ENCODE data around the gene JPH3.

The JPH3 gene

DNA sequence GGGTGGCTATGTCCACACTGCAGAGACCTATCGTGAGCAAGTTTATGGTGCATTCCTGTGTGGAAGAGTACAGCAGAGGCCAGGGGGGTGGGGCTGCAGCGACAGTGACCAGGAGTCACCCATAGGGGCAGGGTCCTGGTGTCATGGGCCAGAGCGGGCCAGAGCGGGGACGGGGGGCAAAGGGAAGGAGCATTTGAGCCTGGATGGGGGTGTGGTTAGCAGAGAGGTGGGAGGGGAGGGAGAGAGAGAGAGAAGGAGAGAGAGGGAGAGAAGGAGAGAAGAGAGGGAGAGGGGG, 17.8 kb downstream of the JPH3 start:
- no peak overlapping the region for H3K27ac ChIP-seq
- TF ChIP-seq, protein P1, sequence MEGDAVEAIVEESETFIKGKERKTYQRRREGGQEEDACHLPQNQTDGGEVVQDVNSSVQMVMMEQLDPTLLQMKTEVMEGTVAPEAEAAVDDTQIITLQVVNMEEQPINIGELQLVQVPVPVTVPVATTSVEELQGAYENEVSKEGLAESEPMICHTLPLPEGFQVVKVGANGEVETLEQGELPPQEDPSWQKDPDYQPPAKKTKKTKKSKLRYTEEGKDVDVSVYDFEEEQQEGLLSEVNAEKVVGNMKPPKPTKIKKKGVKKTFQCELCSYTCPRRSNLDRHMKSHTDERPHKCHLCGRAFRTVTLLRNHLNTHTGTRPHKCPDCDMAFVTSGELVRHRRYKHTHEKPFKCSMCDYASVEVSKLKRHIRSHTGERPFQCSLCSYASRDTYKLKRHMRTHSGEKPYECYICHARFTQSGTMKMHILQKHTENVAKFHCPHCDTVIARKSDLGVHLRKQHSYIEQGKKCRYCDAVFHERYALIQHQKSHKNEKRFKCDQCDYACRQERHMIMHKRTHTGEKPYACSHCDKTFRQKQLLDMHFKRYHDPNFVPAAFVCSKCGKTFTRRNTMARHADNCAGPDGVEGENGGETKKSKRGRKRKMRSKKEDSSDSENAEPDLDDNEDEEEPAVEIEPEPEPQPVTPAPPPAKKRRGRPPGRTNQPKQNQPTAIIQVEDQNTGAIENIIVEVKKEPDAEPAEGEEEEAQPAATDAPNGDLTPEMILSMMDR (conservative IDR thresholded peaks at IDR 0.05), result no peak
- TF ChIP-seq ZFX (IDR thresholded peaks at IDR 0.05), result no peak

DNA sequence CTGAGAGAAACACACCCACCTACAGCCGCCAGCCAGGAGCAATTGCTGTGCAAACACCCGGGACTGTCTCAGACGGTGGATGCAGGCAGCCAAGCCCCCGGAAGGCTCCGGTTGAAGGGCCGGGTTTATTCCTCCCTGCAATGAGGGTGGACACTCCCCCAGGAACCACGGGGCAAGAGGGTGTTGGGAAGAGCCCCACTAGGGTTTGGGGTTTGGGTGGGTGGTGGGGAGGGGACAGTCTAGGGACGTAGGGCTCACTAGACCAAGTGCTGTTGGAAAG, 19.2 kb downstream of the JPH3 start:
- no peak for TF ChIP-seq ZFX (IDR thresholded peaks at IDR 0.05)
- TF ChIP-seq, protein P1 (conservative IDR thresholded peaks at IDR 0.05), result no peak
- H3K27ac ChIP-seq, result no peak overlapping the region

DNA sequence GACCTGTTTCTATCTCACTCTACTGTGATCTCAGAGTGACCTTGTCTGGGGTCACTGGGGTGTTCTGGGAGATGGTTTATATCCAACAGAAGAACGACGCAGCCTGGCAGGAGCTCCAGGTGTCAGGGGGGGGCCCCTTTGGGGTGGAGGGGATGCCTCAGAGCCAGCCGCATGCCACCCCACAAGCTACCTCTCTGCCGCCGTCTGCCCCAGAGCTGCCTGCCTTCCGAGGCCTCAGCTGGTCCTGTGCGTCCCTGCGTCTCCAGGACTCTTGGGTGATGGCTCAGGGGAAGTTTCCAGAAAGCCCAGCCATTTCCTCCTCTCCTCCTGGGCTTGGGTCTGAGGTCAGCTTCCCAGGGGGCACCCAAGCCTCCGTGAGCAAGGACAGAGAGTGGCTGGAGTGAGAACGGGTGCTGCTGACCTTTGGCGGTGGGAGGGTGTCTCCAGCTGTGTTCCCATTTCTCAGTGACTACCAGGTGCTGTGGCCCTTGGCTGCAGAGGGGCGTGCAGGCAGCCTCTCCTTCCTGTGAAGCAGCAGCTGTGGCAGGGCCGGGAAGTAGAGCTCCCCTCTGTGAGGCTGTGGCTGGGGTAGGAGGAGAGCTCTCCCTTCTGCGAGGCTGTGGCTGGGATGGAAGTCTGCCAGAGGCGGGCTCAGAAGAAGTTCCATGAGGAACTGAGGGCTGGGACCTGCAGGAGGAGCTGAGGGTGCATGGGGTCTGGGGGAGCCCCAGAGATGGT, 19.8 kb downstream of the JPH3 start:
- TF ChIP-seq, protein P1 (conservative IDR thresholded peaks at IDR 0.05), result no peak
- TF ChIP-seq ZFX (IDR thresholded peaks at IDR 0.05), result no peak
- H3K27ac ChIP-seq, result no peak overlapping the region

DNA sequence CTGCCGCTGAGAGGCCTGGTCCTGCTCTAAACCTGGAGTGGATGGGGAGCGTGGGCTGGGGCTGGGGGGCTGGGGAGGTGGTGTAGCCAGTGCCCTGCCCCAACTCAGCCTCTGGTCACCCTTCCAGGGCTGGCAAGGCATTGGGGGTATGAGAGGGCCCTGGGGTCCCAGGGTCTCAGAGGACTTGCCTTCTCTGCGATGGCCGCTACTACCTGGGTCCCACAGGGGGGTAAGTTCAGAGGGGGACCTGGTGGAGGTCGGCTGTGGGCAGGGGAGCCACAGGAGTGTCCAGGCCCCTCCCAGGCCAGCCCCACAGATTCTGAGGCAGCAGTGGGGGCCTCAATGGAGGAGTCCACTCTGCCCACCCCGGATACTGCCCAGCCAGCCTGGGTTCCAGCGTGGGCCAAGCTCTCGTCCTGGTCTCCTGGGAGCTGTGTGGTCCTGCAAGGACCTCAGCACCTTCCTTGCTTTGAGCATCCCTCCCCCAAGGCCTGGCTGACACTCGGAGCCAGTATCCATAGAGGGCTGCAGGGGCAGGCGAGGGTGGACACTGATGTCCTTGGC, 20.5 kb downstream of the JPH3 start:
- no peak for TF ChIP-seq ZFX (IDR thresholded peaks at IDR 0.05)
- TF ChIP-seq, protein P1 (conservative IDR thresholded peaks at IDR 0.05), result no peak
- no peak overlapping the region for H3K27ac ChIP-seq

DNA sequence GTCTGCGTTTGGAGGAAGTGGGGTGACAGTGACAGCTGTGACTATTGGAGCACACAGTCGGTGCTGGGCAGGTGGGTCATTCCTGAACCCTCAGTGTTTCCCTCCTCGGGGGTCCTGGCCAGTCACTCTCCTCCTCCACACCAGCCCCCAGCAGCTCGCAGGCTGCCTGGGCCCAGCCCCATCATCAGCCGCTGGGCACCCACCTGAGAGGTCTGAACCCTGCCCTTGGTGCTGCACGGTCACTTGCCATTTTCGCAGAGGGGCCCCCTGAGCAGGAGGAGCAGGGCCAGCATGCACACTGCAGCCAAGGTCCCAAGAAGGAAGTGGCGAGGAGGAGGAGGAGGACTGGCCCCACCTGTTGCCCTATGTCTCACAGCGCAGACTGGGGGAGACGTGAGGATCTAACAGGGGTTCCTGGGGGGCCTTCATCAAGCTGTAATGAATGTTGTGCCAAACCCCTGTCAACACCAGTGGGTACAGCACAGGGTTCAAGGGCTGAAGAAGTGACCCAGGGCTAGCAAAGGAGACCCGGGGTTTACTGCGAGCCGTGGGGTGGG, 23.0 kb downstream of the JPH3 start:
- H3K27ac ChIP-seq, result no peak overlapping the region
- TF ChIP-seq, protein P1 (conservative IDR thresholded peaks at IDR 0.05), result no peak
- no peak for TF ChIP-seq ZFX (IDR thresholded peaks at IDR 0.05)

DNA sequence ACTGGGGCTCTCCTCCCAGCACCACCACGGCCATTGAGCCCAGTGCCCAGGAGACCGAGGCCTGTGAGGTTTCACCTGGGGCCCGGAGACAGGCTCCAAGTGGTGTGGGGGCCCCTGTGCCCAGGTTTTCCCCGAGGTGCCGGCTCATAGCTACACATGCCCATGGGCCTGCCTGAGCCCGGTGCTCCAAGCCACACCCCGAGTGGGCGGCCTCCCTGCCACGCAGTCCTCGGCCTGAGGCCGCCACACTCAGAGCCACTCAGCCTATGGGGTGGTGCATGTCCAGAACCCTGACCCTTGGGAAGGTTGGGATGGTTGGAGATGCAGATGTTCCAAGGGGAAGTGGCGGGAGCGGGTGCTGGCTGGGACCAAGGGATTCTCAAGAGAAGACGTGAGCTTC, 24.1 kb downstream of the JPH3 start:
- no peak overlapping the region for H3K27ac ChIP-seq
- TF ChIP-seq, protein P1 (conservative IDR thresholded peaks at IDR 0.05), result no peak
- TF ChIP-seq ZFX (IDR thresholded peaks at IDR 0.05), result no peak

DNA sequence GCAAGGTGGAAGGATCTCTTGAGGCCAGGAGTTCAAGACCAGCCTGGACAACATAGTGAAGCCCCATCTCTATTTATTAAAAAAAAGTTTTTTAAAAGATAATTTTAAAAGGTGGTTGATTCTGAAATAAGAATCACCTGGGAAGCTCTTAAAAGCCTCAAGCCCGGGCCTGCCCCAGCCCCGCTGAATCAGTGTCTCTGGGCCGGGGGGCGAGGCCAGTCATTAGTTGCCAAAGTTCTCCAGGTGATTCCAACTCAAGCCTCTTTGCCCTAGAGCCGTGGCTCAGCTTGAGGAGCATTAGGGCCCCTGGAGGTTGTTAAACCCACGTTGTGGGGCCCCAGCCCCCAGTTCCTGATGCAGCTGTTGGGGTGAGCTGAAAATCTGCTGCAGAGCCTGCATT, 24.6 kb downstream of the JPH3 start:
- H3K27ac ChIP-seq, result no peak overlapping the region
- TF ChIP-seq, protein P1 (conservative IDR thresholded peaks at IDR 0.05), result no peak
- TF ChIP-seq ZFX (IDR thresholded peaks at IDR 0.05), result no peak

Data from C4-2B (cell line).